CD4-positive, alpha-beta T cell (primary cell): Measurements from ENCODE around the gene MEX3A. TPM values are rescaled to one million over a fixed set of nuclear protein-coding genes. Genes with fewer than 3 reads are reported as not detected.

Experiments
- ATAC-seq: fragments of 200-7000 bp; cut with Tn5 transposase; one replicate; pipeline ENCODE4 v1.10.0; 2022; ENCODE audit warnings: mild to moderate bottlenecking; ENCODE audit not compliant: poor library complexity
- CTCF ChIA-PET: fragments of 350-600 bp; sonication (Branson Sonifier 250); formaldehyde crosslinking; loops from one replicate; lab custom pipeline; 2021; ENCODE audit warnings: antibody characterized with exemption, inconsistent platforms; lab: Charles Lee
- POLR2A ChIA-PET: fragments of 350-600 bp; sonication (Branson Sonifier 250); formaldehyde crosslinking; loops from one replicate; lab custom pipeline; 2021; ENCODE audit warnings: antibody characterized with exemption, inconsistent platforms; lab: Charles Lee
- DNase-seq, 14 experiments: peaks; one replicate each; pipeline ENCODE4 v3.0.0-alpha.2; 2013 to 2020; ENCODE audit warnings: mixed read lengths in 2 of 14
- H3K27ac ChIP-seq, 2 donors: one replicate each; pipeline versions ENCODE4 v1.5.1 to v1.7.0; 2013; ENCODE audit warnings: low read length in 2 of 2, low read depth in 1 of 2, mild to moderate bottlenecking in 1 of 2
- H3K27me3 ChIP-seq, 2 experiments: 1 replicate in 1 of 2; 2 replicates in 1 of 2; pipeline versions ENCODE4 v1.6.1 to v1.7.0; 2013; ENCODE audit warnings: low read length in 2 of 2, control low read depth in 1 of 2, mild to moderate bottlenecking in 1 of 2, moderate library complexity in 1 of 2; ENCODE audit not compliant: insufficient read depth in 2 of 2, control insufficient read depth in 1 of 2
- H3K36me3 ChIP-seq: one replicate; pipeline ENCODE4 v1.6.1; 2013; ENCODE audit warnings: low read length, control low read depth; ENCODE audit not compliant: insufficient read depth
- H3K4me1 ChIP-seq: one replicate; pipeline ENCODE4 v1.6.1; 2013; ENCODE audit warnings: low read length, control low read depth; ENCODE audit not compliant: insufficient read depth
- H3K4me3 ChIP-seq: one replicate; pipeline ENCODE4 v1.5.1; 2013; ENCODE audit warnings: mild to moderate bottlenecking, low read length, moderate library complexity
- H3K9me3 ChIP-seq, 2 experiments: 1 replicate in 1 of 2; 2 replicates in 1 of 2; pipeline versions ENCODE4 v1.6.1 to v1.7.0; 2013; ENCODE audit warnings: low read length in 2 of 2, mild to moderate bottlenecking in 2 of 2, control low read depth in 1 of 2, moderate library complexity in 1 of 2; ENCODE audit not compliant: control insufficient read depth in 1 of 2, insufficient read depth in 1 of 2
- H3K27ac Mint-ChIP-seq: one replicate; pipeline ENCODE4 v1.8.0; 2020; ENCODE audit warnings: mixed read lengths
- H3K27me3 Mint-ChIP-seq: one replicate; pipeline ENCODE4 v1.8.0; 2021; ENCODE audit warnings: mixed read lengths
- H3K36me3 Mint-ChIP-seq: one replicate; pipeline ENCODE4 v1.8.0; 2021; ENCODE audit warnings: low read depth, mixed read lengths
- H3K4me1 Mint-ChIP-seq: one replicate; pipeline ENCODE4 v1.8.0; 2021; ENCODE audit warnings: low read depth, mixed read lengths
- H3K4me3 Mint-ChIP-seq: one replicate; pipeline ENCODE4 v1.8.0; 2020; ENCODE audit warnings: mild to moderate bottlenecking, mixed read lengths
- H3K9me3 Mint-ChIP-seq: one replicate; pipeline ENCODE4 v1.8.0; 2020; ENCODE audit warnings: mixed read lengths
- intact Hi-C, 2 experiments: fragments of 100-400 bp; cut with DNase I in 1 of 2; cut with micrococcal nuclease in 1 of 2; formaldehyde crosslinking; loops; one replicate each; pipeline versions ENCODE4 v1.15.1 to v1.9.0; 2023 to 2025; cut with DNase I, micrococcal nuclease
- total RNA-seq, 174 experiments: library from RNA in 2 of 174; stranded (reverse) in 2 of 174; gene quantifications; one replicate each; pipeline ENCODE4 v1.2.3 and lab custom pipeline; 2021 to 2026
- TF ChIP-seq, protein P1 (sequence below): fragments of 200-600 bp; IDR thresholded peaks from one replicate; pipeline ENCODE4 v1.8.0; 2022; ENCODE audit warnings: antibody characterized with exemption, mild to moderate bottlenecking

MEX3A gene
- total RNA-seq, 2 experiments from 2014 or later: 0.27 to 0.36 TPM

DNA sequence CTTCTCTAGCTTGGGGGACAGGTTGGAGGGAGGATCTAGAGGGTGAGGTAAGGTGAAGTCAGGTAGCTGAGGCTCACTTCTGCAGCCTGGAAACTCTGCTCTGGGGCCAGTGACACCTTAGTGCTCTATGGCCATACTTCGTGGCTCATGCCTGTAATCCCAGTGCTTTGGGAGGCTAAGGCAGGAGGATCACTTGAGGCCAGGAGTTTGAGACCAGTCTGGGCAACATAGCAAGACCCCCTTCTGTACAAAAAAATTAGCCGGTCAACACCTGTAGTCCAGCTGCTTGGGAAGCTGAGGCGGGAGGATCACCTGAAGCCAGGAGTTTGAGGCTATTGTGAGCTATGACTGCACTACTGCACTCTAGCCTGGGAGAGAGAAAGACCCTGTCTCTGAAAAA, 38.1 kb upstream of the MEX3A start:
- CTCF ChIA-PET: interaction anchor here (1.2 to 10.7 kb wide), 3 partner anchors 9 to 105 kb away, joined by 3 to 101 read pairs (median 4); no protein-coding TSS in a partner anchor
- TF ChIP-seq, protein P1, sequence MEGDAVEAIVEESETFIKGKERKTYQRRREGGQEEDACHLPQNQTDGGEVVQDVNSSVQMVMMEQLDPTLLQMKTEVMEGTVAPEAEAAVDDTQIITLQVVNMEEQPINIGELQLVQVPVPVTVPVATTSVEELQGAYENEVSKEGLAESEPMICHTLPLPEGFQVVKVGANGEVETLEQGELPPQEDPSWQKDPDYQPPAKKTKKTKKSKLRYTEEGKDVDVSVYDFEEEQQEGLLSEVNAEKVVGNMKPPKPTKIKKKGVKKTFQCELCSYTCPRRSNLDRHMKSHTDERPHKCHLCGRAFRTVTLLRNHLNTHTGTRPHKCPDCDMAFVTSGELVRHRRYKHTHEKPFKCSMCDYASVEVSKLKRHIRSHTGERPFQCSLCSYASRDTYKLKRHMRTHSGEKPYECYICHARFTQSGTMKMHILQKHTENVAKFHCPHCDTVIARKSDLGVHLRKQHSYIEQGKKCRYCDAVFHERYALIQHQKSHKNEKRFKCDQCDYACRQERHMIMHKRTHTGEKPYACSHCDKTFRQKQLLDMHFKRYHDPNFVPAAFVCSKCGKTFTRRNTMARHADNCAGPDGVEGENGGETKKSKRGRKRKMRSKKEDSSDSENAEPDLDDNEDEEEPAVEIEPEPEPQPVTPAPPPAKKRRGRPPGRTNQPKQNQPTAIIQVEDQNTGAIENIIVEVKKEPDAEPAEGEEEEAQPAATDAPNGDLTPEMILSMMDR: no peak
- peak overlapping the region; percentile 51 for H3K27ac Mint-ChIP-seq
- H3K9me3 Mint-ChIP-seq: no peaks in the 10 kb centered on the region
- Histone ChIP-seq H3K27ac (no peak overlapping the region), H3K4me3 (no peak overlapping the region), H3K27me3 (peaks cover 7 to 8% of the 10 kb centered on the region in 2 experiments), H3K36me3 (no peaks in the 10 kb centered on the region), H3K4me1 (peaks cover 85% of the 10 kb centered on the region), H3K9me3 (peaks cover 0 to 4% of the 10 kb centered on the region in 2 experiments)
- peaks cover 49% of the 10 kb centered on the region for H3K4me1 Mint-ChIP-seq
- H3K4me3 Mint-ChIP-seq: peak overlapping the region; percentile 25
- peaks cover 6% of the 10 kb centered on the region for H3K36me3 Mint-ChIP-seq
- peaks cover 25% of the 10 kb centered on the region for H3K27me3 Mint-ChIP-seq
- intact Hi-C loops: no loop called here
- DNase-seq: no peak
- POLR2A ChIA-PET: interaction anchor here (1.4 kb wide), 1 partner anchor 92 kb away, joined by 3 read pairs; the partner anchor contains the start of gene PMF1
- ATAC-seq: no peak

DNA sequence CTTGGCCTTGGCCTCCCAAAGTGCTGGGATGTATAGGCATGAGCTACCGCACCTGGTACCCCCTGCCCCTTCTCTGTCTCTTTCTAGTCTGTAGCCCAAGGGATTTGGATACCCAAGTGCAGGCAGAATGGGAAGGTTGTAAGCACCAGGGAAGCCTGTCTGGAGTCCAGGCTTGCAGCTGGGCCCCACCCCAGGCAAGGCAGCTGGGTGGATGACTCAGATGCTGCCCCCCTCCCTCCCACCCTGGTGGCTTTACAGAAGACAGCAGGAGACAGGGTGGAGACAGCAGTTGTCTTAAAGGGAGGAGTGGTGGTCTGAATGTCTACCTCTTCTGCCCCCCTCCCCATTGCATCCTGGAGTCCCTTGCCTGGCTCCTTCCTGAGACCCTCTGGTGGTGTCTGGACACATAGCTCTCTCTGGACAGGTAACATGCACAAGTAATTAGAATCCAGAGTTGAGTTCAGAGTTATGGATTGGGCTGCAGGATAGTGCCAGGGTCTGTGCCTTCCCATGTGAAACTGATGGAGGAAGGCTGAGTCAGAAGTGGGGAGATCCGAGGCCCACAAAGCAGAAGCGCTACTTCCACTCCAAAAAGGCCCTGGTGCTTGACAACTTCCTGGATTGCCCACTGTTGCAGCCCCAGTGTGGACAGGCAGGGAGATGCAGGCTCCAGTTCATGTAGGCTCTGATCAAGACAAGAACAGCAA, 37.4 kb upstream of the MEX3A start:
- DNase-seq (peak in 6 of 14 experiments; percentile 30 to 74 (median 55)), ATAC-seq (no peak)
- ChIA-PET CTCF (interaction anchor here (1.2 to 10.7 kb wide), 3 partner anchors 10 to 105 kb away, joined by 3 to 101 read pairs (median 4); no protein-coding TSS in a partner anchor), POLR2A (interaction anchor here (1.4 kb wide), 2 partner anchors 14 to 93 kb away, joined by 3 to 4 read pairs; partner anchors contain the start of gene PMF1)
- intact Hi-C loops: no loop called here
- Mint-ChIP-seq H3K9me3 (no peaks in the 10 kb centered on the region), H3K27me3 (peaks cover 32% of the 10 kb centered on the region), H3K4me3 (peak overlapping the region; percentile 25), H3K4me1 (peaks cover 49% of the 10 kb centered on the region), H3K27ac (peak overlapping the region; percentile 51), H3K36me3 (peaks cover 12% of the 10 kb centered on the region)
- no peak overlapping the region for H3K27ac ChIP-seq
- no peak overlapping the region for H3K4me3 ChIP-seq
- H3K27me3 ChIP-seq: peaks cover 13 to 14% of the 10 kb centered on the region in 2 experiments
- H3K36me3 ChIP-seq: no peaks in the 10 kb centered on the region
- H3K9me3 ChIP-seq: peaks cover 0 to 4% of the 10 kb centered on the region in 2 experiments
- TF ChIP-seq, protein P1: no peak
- peaks cover 85% of the 10 kb centered on the region for H3K4me1 ChIP-seq

DNA sequence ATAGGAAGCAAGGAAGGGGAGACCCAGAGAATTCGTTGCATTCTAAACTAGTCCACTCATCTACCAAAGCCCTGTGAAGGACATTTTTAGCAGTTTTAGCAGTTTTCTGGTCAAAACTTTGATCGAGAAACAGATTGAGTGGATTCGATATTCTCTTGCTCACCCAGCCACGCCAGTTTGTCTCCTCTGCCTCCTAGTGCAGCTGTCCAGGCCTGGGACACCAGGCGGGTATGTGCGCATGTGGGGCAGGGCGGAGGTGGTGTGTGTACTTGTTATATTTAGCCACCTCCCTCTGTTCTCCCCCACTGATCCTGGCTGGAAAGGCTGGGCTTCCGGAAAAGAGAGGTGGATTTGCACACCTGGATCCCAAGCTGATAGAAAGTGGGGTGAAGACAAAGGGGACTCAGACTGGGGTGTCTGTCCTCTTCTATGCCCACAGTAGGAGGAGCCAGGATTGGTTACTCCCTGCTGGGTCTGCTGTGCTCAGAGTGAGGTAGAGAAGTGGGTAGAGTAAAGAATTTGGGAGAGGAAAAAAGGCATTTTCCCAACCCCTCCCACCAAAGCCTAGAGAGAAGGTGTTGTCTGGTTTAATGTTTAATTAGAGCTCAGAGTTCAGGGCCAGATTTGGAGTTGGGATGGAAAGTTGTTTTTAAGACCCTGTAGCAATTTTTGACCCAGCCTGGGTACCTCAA, 36.1 kb upstream of the MEX3A start:
- Histone ChIP-seq H3K27me3 (peaks cover 23 to 25% of the 10 kb centered on the region in 2 experiments), H3K27ac (no peak overlapping the region), H3K4me3 (no peak overlapping the region), H3K36me3 (no peaks in the 10 kb centered on the region), H3K4me1 (peaks cover 85% of the 10 kb centered on the region), H3K9me3 (peaks cover 0 to 4% of the 10 kb centered on the region in 2 experiments)
- H3K27ac Mint-ChIP-seq: peak overlapping the region; percentile 21
- H3K4me3 Mint-ChIP-seq: peak overlapping the region; percentile 68
- intact Hi-C loops: no loop called here
- peaks cover 18% of the 10 kb centered on the region for H3K36me3 Mint-ChIP-seq
- ATAC-seq: no peak
- ChIA-PET POLR2A (interaction anchor here (0.6 to 1.4 kb wide), 2 partner anchors 12 to 48 kb away, joined by 3 to 4 read pairs; no protein-coding TSS in a partner anchor), CTCF (interaction anchor here (0.5 to 10.7 kb wide), 5 partner anchors 9 to 24 kb away, joined by 3 to 101 read pairs (median 3); no protein-coding TSS in a partner anchor)
- peak in 1 of 14 experiments; percentile 15 for DNase-seq
- peaks cover 45% of the 10 kb centered on the region for H3K4me1 Mint-ChIP-seq
- no peaks in the 10 kb centered on the region for H3K9me3 Mint-ChIP-seq
- TF ChIP-seq, protein P1: no peak
- H3K27me3 Mint-ChIP-seq: peaks cover 40% of the 10 kb centered on the region
